ENCODE measurements around the gene MORN3. TPM values are rescaled to one million over a fixed set of nuclear protein-coding genes. Genes with fewer than 3 reads are reported as not detected.

The MORN3 gene
- polyA plus RNA-seq, 2 of the 4 experiments (the other 2 are of a cell fraction) = 0.17 to 0.47 TPM

GRCh38 chr12:121602766-121603165, 66.7 kb downstream of the MORN3 start:
- CTCF ChIA-PET = interaction anchor here (1.3 to 2.9 kb wide), 4 partner anchors 11 to 80 kb away, joined by 3 to 19 read pairs (median 12); partner anchors contain the start of gene ORAI1
- H3K4me2 ChIP-seq = no peak overlapping the region
- no peak for FAIRE-seq
- H3K4me3 ChIP-seq = no peak overlapping the region
- H3K27ac ChIP-seq = no peak overlapping the region
- no peaks in the 10 kb centered on the region for H3K9me3 ChIP-seq
- no peak for DNase-seq (ENCODE audit: low read depth in 1 of 2, low spot score in 1 of 2)
- peaks cover 7% of the 10 kb centered on the region; the same call in 2 of the 3 replicates for H3K4me1 ChIP-seq
- TF ChIP-seq KDM5A (IDR thresholded peaks at IDR 0.05) (no peak), RARB (CRISPR knock-in tag; IDR thresholded peaks at IDR 0.05) (no peak), HOXB13 (CRISPR knock-in tag; IDR thresholded peaks at IDR 0.05; ENCODE audit: low read depth) (no peak), MAFK (IDR thresholded peaks at IDR 0.05; ENCODE audit: partially characterized antibody) (no peak), HDAC2 (IDR thresholded peaks at IDR 0.05) (no peak), RAD21 (conservative IDR thresholded peaks at IDR 0.05 in 1 of 2, IDR thresholded peaks at IDR 0.05 in 1 of 2) (no peak)
- ATAC-seq = no peak
- 86% methylated on average over 6 of the region's 6 CpGs for WGBS (ENCODE audit: missing lambda C conversion rate)
- POLR2A ChIA-PET = interaction anchor here (1.7 kb wide), 1 partner anchor 24 kb away, joined by 4 read pairs; the partner anchor contains the start of gene ORAI1

GRCh38 chr12:121600702-121601336, 68.6 kb downstream of the MORN3 start:
- 75% methylated on average over 6 of the region's 6 CpGs for WGBS (ENCODE audit: missing lambda C conversion rate)
- DNase-seq (ENCODE audit: low read depth in 1 of 2, low spot score in 1 of 2) (no peak), ATAC-seq (no peak), FAIRE-seq (no peak)
- Histone ChIP-seq H3K27ac (no peak overlapping the region), H3K4me1 (peaks cover 7% of the 10 kb centered on the region; the same call in 2 of the 3 replicates), H3K4me3 (no peak overlapping the region), H3K4me2 (no peak overlapping the region), H3K9me3 (no peaks in the 10 kb centered on the region)
- CTCF ChIA-PET = interaction anchor here (0.6 to 3.1 kb wide), 8 partner anchors 9 to 929 kb away, joined by 3 to 19 read pairs (median 4); partner anchors contain the start of gene ORAI1
- POLR2A ChIA-PET = no interaction called here
- no peak for TF ChIP-seq JUN (IDR thresholded peaks at IDR 0.05)
- TF ChIP-seq FOSL2 (IDR thresholded peaks at IDR 0.05) = no peak
- no peak for TF ChIP-seq FOSL2 (CRISPR knock-in tag; IDR thresholded peaks at IDR 0.05)
- no peak for TF ChIP-seq EHF (CRISPR knock-in tag; IDR thresholded peaks at IDR 0.05)
- no peak for TF ChIP-seq HES2 (IDR thresholded peaks at IDR 0.05)
- TF ChIP-seq ZFP36 (IDR thresholded peaks at IDR 0.05; ENCODE audit: borderline replicate concordance, partially characterized antibody) = no peak
- TF ChIP-seq CTCF (IDR thresholded peaks at IDR 0.05) = no peak

Small RNA genes within 50 kb of the gene (small RNA-seq; reads per million reads assigned to genes)
- 0 reads per million in 6 experiments for gene RNU6-1004P

Other genes starting within 250 kb of the MORN3 start
- gene KDM2B, start 88.6 kb downstream of the MORN3 start, polyA plus RNA-seq (2011; rRNA removed) = 10.4 and 12.7 TPM in 2 replicates
- gene KDM2B, start 88.6 kb downstream of the MORN3 start, polyA plus RNA-seq (2017; fragmentation: RNase III; extraction: RNeasy Plus Mini Kit Qiagen cat#74134 plus additional on column Dnase treatment) = 18.1 to 18.4 TPM (median 18.3 TPM) in 3 replicates
- 22.1 and 26.6 TPM in 2 replicates for gene ORAI1, start 43.1 kb downstream of the MORN3 start, polyA plus RNA-seq (2011; rRNA removed)
- 17.8 to 20.2 TPM (median 18.7 TPM) in 3 replicates for gene ORAI1, start 43.1 kb downstream of the MORN3 start, polyA plus RNA-seq (2017; fragmentation: RNase III; extraction: RNeasy Plus Mini Kit Qiagen cat#74134 plus additional on column Dnase treatment)
- 13.2 and 18.2 TPM in 2 replicates for gene TMEM120B, start 43.1 kb upstream of the MORN3 start, polyA plus RNA-seq (2011; rRNA removed)
- gene TMEM120B, start 43.1 kb upstream of the MORN3 start, polyA plus RNA-seq (2017; fragmentation: RNase III; extraction: RNeasy Plus Mini Kit Qiagen cat#74134 plus additional on column Dnase treatment) = 10.2 to 10.6 TPM (median 10.2 TPM) in 3 replicates
- gene RHOF, start 124.0 kb upstream of the MORN3 start, polyA plus RNA-seq (2011; rRNA removed) = 47.1 and 48.0 TPM in 2 replicates
- gene RHOF, start 124.0 kb upstream of the MORN3 start, polyA plus RNA-seq (2017; fragmentation: RNase III; extraction: RNeasy Plus Mini Kit Qiagen cat#74134 plus additional on column Dnase treatment) = 48.6 to 52.3 TPM (median 51.8 TPM) in 3 replicates
- 1.1 and 2.1 TPM in 2 replicates for gene SETD1B, start 134.4 kb upstream of the MORN3 start, polyA plus RNA-seq (2011; rRNA removed)
- 7.4 to 8.6 TPM (median 8.0 TPM) in 3 replicates for gene SETD1B, start 134.4 kb upstream of the MORN3 start, polyA plus RNA-seq (2017; fragmentation: RNase III; extraction: RNeasy Plus Mini Kit Qiagen cat#74134 plus additional on column Dnase treatment)
- gene HPD, start 189.2 kb upstream of the MORN3 start, polyA plus RNA-seq (2011; rRNA removed) = 1.3 and 1.7 TPM in 2 replicates
- gene HPD, start 189.2 kb upstream of the MORN3 start, polyA plus RNA-seq (2017; fragmentation: RNase III; extraction: RNeasy Plus Mini Kit Qiagen cat#74134 plus additional on column Dnase treatment) = 1.8 to 2.6 TPM (median 2.0 TPM) in 3 replicates
- gene PSMD9, start 219.1 kb upstream of the MORN3 start, polyA plus RNA-seq (2011; rRNA removed) = 81.4 and 89.3 TPM in 2 replicates
- gene PSMD9, start 219.1 kb upstream of the MORN3 start, polyA plus RNA-seq (2017; fragmentation: RNase III; extraction: RNeasy Plus Mini Kit Qiagen cat#74134 plus additional on column Dnase treatment) = 147 to 164 TPM (median 154 TPM) in 3 replicates
- 1.4 and 1.7 TPM in 2 replicates for gene CFAP251, start 248.9 kb upstream of the MORN3 start, polyA plus RNA-seq (2011; rRNA removed)
- gene CFAP251, start 248.9 kb upstream of the MORN3 start, polyA plus RNA-seq (2017; fragmentation: RNase III; extraction: RNeasy Plus Mini Kit Qiagen cat#74134 plus additional on column Dnase treatment) = 0.66 to 1.2 TPM (median 0.94 TPM) in 3 replicates